GM23338 (cell line): ENCODE data around the gene KLK7. TPM values are rescaled to one million over a fixed set of nuclear protein-coding genes. Genes with fewer than 3 reads are reported as not detected.

Source experiments
- ATAC-seq: fragments of 200-7000 bp; cut with Tn5 transposase; 3 replicates; pipeline ENCODE4 v1.9.1; 2020
- DNase-seq: peaks from one replicate; pipeline ENCODE4 v3.0.0-alpha.2; 2015; ENCODE audit warnings: low spot score
- H2AFZ ChIP-seq: fragments of 200-600 bp; sonication (generic); 2 replicates; pipeline ENCODE4 v1.8.0; 2016; ENCODE audit warnings: antibody characterized with exemption, mild to moderate bottlenecking, moderate library complexity
- H3F3A ChIP-seq: fragments of 200-600 bp; sonication (generic); replicated peaks from 2 replicates; pipeline ENCODE4 v1.8.0; 2017; ENCODE audit warnings: antibody characterized with exemption, mixed run types, low read depth
- H3K27ac ChIP-seq: fragments of 200-600 bp; sonication (generic); 2 replicates; pipeline ENCODE4 v1.6.1; 2016; ENCODE audit warnings: low read depth
- H3K27me3 ChIP-seq: fragments of 200-600 bp; sonication (generic); 2 replicates; pipeline ENCODE4 v1.8.0; 2016; ENCODE audit warnings: mild to moderate bottlenecking, mixed run types, moderate library complexity; ENCODE audit not compliant: insufficient read depth
- H3K36me3 ChIP-seq: fragments of 200-600 bp; sonication (generic); 2 replicates; pipeline ENCODE4 v1.8.0; 2016; ENCODE audit warnings: mild to moderate bottlenecking; ENCODE audit not compliant: insufficient read depth
- H3K4me1 ChIP-seq: fragments of 200-600 bp; sonication (generic); 2 replicates; pipeline ENCODE4 v1.8.0; 2016; ENCODE audit warnings: mild to moderate bottlenecking, moderate library complexity; ENCODE audit not compliant: insufficient read depth
- H3K4me2 ChIP-seq: fragments of 200-600 bp; sonication (generic); 2 replicates; pipeline ENCODE4 v1.7.1; 2017; ENCODE audit warnings: mixed run types
- H3K4me3 ChIP-seq: fragments of 200-600 bp; sonication (generic); 2 replicates; pipeline ENCODE4 v1.6.1; 2016; ENCODE audit warnings: mixed run types
- H3K79me2 ChIP-seq: fragments of 200-600 bp; sonication (generic); replicated peaks from 2 replicates; pipeline ENCODE4 v1.8.0; 2017; ENCODE audit warnings: mild to moderate bottlenecking; ENCODE audit not compliant: insufficient read depth
- H3K9me2 ChIP-seq: fragments of 200-600 bp; sonication (generic); 2 replicates; pipeline ENCODE4 v1.8.0; 2017; ENCODE audit not compliant: insufficient read depth
- H4K20me1 ChIP-seq: fragments of 200-600 bp; sonication (generic); replicated peaks from 2 replicates; pipeline ENCODE4 v1.8.0; 2017; ENCODE audit warnings: mild to moderate bottlenecking; ENCODE audit not compliant: insufficient read depth
- H3K27ac Mint-ChIP-seq: 2 replicates; pipeline ENCODE4 v1.8.0; 2020; ENCODE audit warnings: inconsistent platforms, mild to moderate bottlenecking, moderate library complexity, mixed read lengths
- H3K27me3 Mint-ChIP-seq: 3 replicates; pipeline ENCODE4 v1.8.0; 2022; ENCODE audit warnings: low read depth, mild to moderate bottlenecking, moderate library complexity, mixed read lengths, inconsistent platforms; ENCODE audit not compliant: insufficient read depth, poor library complexity
- H3K36me3 Mint-ChIP-seq: 3 replicates; pipeline ENCODE4 v1.8.0; 2021; ENCODE audit warnings: low read depth, mild to moderate bottlenecking, inconsistent platforms, moderate library complexity, mixed read lengths
- H3K4me1 Mint-ChIP-seq: 3 replicates; pipeline ENCODE4 v1.8.0; 2020; ENCODE audit warnings: mild to moderate bottlenecking, inconsistent platforms, mixed read lengths
- H3K4me3 Mint-ChIP-seq: 3 replicates; pipeline ENCODE4 v1.8.0; 2021; ENCODE audit warnings: moderate library complexity, mild to moderate bottlenecking, inconsistent platforms, mixed read lengths
- H3K9me3 Mint-ChIP-seq: 3 replicates; pipeline ENCODE4 v1.8.0; 2020; ENCODE audit warnings: moderate library complexity, mild to moderate bottlenecking, inconsistent platforms, mixed read lengths
- EZH2 ChIP-seq: fragments of 200-600 bp; sonication (generic); IDR thresholded peaks from one replicate; pipeline ENCODE4 v1.8.0; 2017; ENCODE audit warnings: antibody characterized with exemption, mild to moderate bottlenecking, low read depth; ENCODE audit not compliant: unreplicated experiment
- EZH2phosphoT487 ChIP-seq: fragments of 200-600 bp; sonication (generic); IDR thresholded peaks from one replicate; pipeline ENCODE4 v1.8.1; 2018; ENCODE audit warnings: antibody characterized with exemption; ENCODE audit not compliant: unreplicated experiment
- JUNB ChIP-seq: IDR thresholded peaks from one replicate; pipeline ENCODE4 v1.6.1; 2016; ENCODE audit warnings: antibody characterized with exemption; ENCODE audit not compliant: unreplicated experiment
- POLR2AphosphoS5 ChIP-seq: IDR thresholded peaks from 2 replicates; pipeline ENCODE4 v1.6.1; 2016; ENCODE audit warnings: antibody characterized with exemption, low read depth
- STAT1 ChIP-seq: IDR thresholded peaks from one replicate; pipeline ENCODE4 v1.6.1; 2016; ENCODE audit warnings: antibody characterized with exemption; ENCODE audit not compliant: unreplicated experiment
- ZNF114 ChIP-seq: fragments of 250-450 bp; sonication (Bioruptor Pico); IDR thresholded peaks from 2 replicates; pipeline ENCODE4 v1.5.0; 2020; ENCODE audit warnings: mild to moderate bottlenecking, moderate library complexity
- ZNF331 ChIP-seq: fragments of 250-450 bp; sonication (Bioruptor Pico); IDR thresholded peaks from 2 replicates; pipeline ENCODE4 v1.5.0; 2020; ENCODE audit warnings: low read depth, mild to moderate bottlenecking, moderate library complexity
- polyA plus RNA-seq: library from polyadenylated mRNA; unstranded; fragments of >200 nt; fragmentation: Nextera tagmentation; extraction: Ambion mirVana; gene quantifications from 2 replicates; pipeline ENCODE4 v1.2.1, GENCODE V29; 2016
- total RNA-seq: library from RNA; depleted of rRNA; stranded (reverse); fragments of >200 nt; shearing (Covaris generic); gene quantifications from 2 replicates; pipeline ENCODE4 v1.2.3, GENCODE V29; 2014
- TF ChIP-seq, protein P1 (sequence below): fragments of 250-450 bp; sonication (Bioruptor Pico); IDR thresholded peaks from 2 replicates; pipeline ENCODE4 v1.5.0; 2020; ENCODE audit warnings: mild to moderate bottlenecking, moderate library complexity
- TF ChIP-seq, protein P2 (sequence below), 2 experiments: fragments of 200-600 bp in 1 of 2; sonication (generic) in 1 of 2; conservative IDR thresholded peaks; 2 replicates each; pipeline versions ENCODE4 v1.5.1 to v1.6.1; 2016 to 2017; ENCODE audit warnings: antibody characterized with exemption in 2 of 2, low read depth in 2 of 2, mild to moderate bottlenecking in 2 of 2, moderate library complexity in 1 of 2
- TF ChIP-seq, protein P3 (sequence below): IDR thresholded peaks from 2 replicates; pipeline ENCODE4 v1.6.1; 2016; ENCODE audit warnings: antibody characterized with exemption

Gene KLK7
- total and polyA plus RNA-seq, 2 experiments from 2014 or later = 1.1 to 1.4 TPM

DNA sequence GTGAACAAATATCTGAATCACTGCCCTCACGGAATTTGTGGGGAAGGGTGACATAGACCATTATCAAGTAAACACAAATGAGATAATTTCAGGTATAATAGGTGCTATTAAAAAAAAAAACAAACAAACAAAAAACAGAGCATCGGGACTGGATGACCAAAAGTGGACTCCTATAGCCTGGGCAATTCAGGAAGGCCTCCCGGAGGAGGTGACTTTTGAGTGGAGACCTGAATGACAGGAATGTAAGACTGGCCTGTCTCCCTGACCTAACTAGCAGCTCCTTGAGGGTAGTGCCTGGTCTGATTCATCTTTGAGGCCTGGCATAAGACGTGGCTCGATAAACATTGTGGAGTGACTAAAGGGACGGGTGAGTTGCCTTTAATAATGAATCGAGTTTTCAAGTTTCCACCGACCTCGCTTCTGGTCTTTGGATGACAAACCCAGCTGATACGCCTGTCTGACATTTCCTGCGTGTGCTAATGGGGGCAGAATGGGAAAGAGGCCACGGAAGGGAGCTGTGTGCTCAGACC is 29.0 kb upstream of the KLK7 start:
- no peaks in the 10 kb centered on the region for H3K36me3 ChIP-seq

DNA sequence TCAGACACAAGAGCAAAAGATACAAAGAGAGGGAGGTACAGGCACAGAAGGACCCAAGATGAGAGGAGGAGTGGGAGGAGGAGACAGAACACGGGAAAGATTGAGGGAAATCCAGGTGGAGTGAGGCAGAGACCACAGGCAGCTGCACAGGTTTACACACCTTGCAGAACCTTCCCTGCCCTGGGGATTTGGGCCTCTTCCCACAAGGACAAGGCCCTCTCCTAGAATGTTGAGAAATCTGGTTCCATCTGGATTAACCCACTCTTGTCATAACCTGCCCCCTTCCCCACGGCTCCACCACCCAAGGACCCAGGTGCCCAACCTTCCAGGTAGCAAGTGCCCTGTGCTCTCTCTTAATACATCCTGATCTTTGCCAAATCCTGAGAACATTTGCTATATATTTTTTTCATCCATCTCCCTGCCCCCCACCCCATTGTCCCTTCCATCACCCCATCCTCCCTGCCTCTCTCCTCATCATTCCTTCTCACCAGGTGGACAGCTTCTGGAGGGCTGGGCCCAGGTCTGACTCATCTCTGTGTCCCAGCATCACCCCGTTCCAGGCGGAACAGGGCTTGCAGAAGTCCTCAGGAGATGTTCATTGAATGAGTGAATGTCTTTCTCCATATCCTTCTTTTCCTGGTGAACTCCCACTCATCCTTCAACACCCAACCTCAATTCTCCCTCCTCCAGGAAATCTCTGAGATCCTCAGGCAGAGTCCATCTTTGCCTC is 26.5 kb upstream of the KLK7 start:
- H3K4me3 ChIP-seq = no peak overlapping the region
- no peaks in the 10 kb centered on the region for H3F3A ChIP-seq
- TF ChIP-seq EZH2 (no peak), JUNB (no peak), ZNF114 (no peak), STAT1 (no peak), EZH2phosphoT487 (no peak), ZNF331 (no peak)
- TF ChIP-seq, protein P1, sequence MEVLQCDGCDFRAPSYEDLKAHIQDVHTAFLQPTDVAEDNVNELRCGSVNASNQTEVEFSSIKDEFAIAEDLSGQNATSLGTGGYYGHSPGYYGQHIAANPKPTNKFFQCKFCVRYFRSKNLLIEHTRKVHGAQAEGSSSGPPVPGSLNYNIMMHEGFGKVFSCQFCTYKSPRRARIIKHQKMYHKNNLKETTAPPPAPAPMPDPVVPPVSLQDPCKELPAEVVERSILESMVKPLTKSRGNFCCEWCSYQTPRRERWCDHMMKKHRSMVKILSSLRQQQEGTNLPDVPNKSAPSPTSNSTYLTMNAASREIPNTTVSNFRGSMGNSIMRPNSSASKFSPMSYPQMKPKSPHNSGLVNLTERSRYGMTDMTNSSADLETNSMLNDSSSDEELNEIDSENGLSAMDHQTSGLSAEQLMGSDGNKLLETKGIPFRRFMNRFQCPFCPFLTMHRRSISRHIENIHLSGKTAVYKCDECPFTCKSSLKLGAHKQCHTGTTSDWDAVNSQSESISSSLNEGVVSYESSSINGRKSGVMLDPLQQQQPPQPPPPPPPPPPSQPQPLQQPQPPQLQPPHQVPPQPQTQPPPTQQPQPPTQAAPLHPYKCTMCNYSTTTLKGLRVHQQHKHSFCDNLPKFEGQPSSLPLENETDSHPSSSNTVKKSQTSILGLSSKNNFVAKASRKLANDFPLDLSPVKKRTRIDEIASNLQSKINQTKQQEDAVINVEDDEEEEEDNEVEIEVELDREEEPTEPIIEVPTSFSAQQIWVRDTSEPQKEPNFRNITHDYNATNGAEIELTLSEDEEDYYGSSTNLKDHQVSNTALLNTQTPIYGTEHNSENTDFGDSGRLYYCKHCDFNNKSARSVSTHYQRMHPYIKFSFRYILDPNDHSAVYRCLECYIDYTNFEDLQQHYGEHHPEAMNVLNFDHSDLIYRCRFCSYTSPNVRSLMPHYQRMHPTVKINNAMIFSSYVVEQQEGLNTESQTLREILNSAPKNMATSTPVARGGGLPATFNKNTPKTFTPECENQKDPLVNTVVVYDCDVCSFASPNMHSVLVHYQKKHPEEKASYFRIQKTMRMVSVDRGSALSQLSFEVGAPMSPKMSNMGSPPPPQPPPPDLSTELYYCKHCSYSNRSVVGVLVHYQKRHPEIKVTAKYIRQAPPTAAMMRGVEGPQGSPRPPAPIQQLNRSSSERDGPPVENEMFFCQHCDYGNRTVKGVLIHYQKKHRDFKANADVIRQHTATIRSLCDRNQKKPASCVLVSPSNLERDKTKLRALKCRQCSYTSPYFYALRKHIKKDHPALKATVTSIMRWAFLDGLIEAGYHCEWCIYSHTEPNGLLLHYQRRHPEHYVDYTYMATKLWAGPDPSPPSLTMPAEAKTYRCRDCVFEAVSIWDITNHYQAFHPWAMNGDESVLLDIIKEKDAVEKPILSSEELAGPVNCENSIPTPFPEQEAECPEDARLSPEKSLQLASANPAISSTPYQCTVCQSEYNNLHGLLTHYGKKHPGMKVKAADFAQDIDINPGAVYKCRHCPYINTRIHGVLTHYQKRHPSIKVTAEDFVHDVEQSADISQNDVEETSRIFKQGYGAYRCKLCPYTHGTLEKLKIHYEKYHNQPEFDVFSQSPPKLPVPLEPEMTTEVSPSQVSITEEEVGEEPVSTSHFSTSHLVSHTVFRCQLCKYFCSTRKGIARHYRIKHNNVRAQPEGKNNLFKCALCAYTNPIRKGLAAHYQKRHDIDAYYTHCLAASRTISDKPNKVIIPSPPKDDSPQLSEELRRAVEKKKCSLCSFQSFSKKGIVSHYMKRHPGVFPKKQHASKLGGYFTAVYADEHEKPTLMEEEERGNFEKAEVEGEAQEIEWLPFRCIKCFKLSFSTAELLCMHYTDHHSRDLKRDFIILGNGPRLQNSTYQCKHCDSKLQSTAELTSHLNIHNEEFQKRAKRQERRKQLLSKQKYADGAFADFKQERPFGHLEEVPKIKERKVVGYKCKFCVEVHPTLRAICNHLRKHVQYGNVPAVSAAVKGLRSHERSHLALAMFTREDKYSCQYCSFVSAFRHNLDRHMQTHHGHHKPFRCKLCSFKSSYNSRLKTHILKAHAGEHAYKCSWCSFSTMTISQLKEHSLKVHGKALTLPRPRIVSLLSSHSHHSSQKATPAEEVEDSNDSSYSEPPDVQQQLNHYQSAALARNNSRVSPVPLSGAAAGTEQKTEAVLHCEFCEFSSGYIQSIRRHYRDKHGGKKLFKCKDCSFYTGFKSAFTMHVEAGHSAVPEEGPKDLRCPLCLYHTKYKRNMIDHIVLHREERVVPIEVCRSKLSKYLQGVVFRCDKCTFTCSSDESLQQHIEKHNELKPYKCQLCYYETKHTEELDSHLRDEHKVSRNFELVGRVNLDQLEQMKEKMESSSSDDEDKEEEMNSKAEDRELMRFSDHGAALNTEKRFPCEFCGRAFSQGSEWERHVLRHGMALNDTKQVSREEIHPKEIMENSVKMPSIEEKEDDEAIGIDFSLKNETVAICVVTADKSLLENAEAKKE (CRISPR knock-in tag) = no peak
- TF ChIP-seq, protein P2, sequence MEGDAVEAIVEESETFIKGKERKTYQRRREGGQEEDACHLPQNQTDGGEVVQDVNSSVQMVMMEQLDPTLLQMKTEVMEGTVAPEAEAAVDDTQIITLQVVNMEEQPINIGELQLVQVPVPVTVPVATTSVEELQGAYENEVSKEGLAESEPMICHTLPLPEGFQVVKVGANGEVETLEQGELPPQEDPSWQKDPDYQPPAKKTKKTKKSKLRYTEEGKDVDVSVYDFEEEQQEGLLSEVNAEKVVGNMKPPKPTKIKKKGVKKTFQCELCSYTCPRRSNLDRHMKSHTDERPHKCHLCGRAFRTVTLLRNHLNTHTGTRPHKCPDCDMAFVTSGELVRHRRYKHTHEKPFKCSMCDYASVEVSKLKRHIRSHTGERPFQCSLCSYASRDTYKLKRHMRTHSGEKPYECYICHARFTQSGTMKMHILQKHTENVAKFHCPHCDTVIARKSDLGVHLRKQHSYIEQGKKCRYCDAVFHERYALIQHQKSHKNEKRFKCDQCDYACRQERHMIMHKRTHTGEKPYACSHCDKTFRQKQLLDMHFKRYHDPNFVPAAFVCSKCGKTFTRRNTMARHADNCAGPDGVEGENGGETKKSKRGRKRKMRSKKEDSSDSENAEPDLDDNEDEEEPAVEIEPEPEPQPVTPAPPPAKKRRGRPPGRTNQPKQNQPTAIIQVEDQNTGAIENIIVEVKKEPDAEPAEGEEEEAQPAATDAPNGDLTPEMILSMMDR (conservative IDR thresholded peaks at IDR 0.05; ENCODE audit: low read depth in 2 of 2) = no peak
- TF ChIP-seq, protein P3, sequence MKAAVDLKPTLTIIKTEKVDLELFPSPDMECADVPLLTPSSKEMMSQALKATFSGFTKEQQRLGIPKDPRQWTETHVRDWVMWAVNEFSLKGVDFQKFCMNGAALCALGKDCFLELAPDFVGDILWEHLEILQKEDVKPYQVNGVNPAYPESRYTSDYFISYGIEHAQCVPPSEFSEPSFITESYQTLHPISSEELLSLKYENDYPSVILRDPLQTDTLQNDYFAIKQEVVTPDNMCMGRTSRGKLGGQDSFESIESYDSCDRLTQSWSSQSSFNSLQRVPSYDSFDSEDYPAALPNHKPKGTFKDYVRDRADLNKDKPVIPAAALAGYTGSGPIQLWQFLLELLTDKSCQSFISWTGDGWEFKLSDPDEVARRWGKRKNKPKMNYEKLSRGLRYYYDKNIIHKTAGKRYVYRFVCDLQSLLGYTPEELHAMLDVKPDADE = no peak
- Mint-ChIP-seq H3K4me3 (no peak overlapping the region), H3K27ac (no peak overlapping the region), H3K9me3 (no peaks in the 10 kb centered on the region; the same call in 2 of the 3 replicates), H3K36me3 (no peaks in the 10 kb centered on the region), H3K4me1 (no peaks in the 10 kb centered on the region), H3K27me3 (peaks cover 3% of the 10 kb centered on the region)
- no peak for ATAC-seq
- no peak overlapping the region for H3K27ac ChIP-seq
- H3K4me1 ChIP-seq = no peaks in the 10 kb centered on the region
- no peaks in the 10 kb centered on the region for H3K9me2 ChIP-seq
- no peak overlapping the region for H3K4me2 ChIP-seq
- DNase-seq = no peak
- H4K20me1 ChIP-seq = no peaks in the 10 kb centered on the region
- no peaks in the 10 kb centered on the region for H3K27me3 ChIP-seq
- no peaks in the 10 kb centered on the region for H3K36me3 ChIP-seq
- no peak overlapping the region for H2AFZ ChIP-seq
- H3K79me2 ChIP-seq = no peaks in the 10 kb centered on the region

More for the DNA sequence above, 29.0 kb upstream of the KLK7 start:
- no peak overlapping the region for H3K4me3 Mint-ChIP-seq
- no peaks in the 10 kb centered on the region for H3K36me3 Mint-ChIP-seq
- Histone ChIP-seq H3K4me1 (no peaks in the 10 kb centered on the region), H3F3A (no peaks in the 10 kb centered on the region), H3K79me2 (no peaks in the 10 kb centered on the region), H3K27ac (no peak overlapping the region), H3K4me3 (no peak overlapping the region), H2AFZ (no peak overlapping the region), H4K20me1 (no peaks in the 10 kb centered on the region), H3K4me2 (no peak overlapping the region), H3K9me2 (no peaks in the 10 kb centered on the region), H3K27me3 (peaks cover 8% of the 10 kb centered on the region)
- H3K27ac Mint-ChIP-seq = no peak overlapping the region
- no peaks in the 10 kb centered on the region for H3K4me1 Mint-ChIP-seq
- DNase-seq (no peak), ATAC-seq (no peak)
- TF ChIP-seq POLR2AphosphoS5 = no peak
- TF ChIP-seq, protein P3 = no peak
- H3K27me3 Mint-ChIP-seq = peaks cover 17% of the 10 kb centered on the region
- H3K9me3 Mint-ChIP-seq = peaks cover 6% of the 10 kb centered on the region; the same call in 2 of the 3 replicates
